K562 (cell line): ENCODE data around the gene NAT14. TPM values are rescaled to one million over a fixed set of nuclear protein-coding genes. Genes with fewer than 3 reads are reported as not detected.

Source experiments
- CREM ChIP-seq: IDR thresholded peaks from 2 replicates; pipeline ENCODE4 v1.6.1; 2014; ENCODE audit warnings: antibody characterized with exemption, low read depth
- EGR1 ChIP-seq: fragments of 450-650 bp; conservative IDR thresholded peaks from 2 replicates; pipeline ENCODE4 v1.6.1; 2017; ENCODE audit warnings: mild to moderate bottlenecking
- JUND ChIP-seq, 2 experiments: IDR thresholded peaks; 2 replicates in 1 of 2; 3 replicates in 1 of 2; pipeline ENCODE4 v1.6.1; 2011; ENCODE audit warnings: borderline replicate concordance in 2 of 2, low read depth in 2 of 2, low read length in 2 of 2, improper control_type of control experiment in 1 of 2, missing biosample characterization in 1 of 2, missing genetic modification characterization in 1 of 2, missing genetic modification reagents in 1 of 2
- KDM1A ChIP-seq, 2 experiments: fragments of 450-650 bp; IDR thresholded peaks; 2 replicates each; pipeline ENCODE4 v1.6.1; 2016; ENCODE audit warnings: mild to moderate bottlenecking in 2 of 2
- KLF1 ChIP-seq: fragments of 450-650 bp; IDR thresholded peaks from 2 replicates; pipeline ENCODE4 v1.6.1; 2016; ENCODE audit warnings: missing genetic modification characterization, missing compliant biosample characterization
- PHF21A ChIP-seq: fragments of 450-650 bp; IDR thresholded peaks from 2 replicates; pipeline ENCODE4 v1.6.1; 2017; ENCODE audit warnings: low read depth, borderline replicate concordance
- STAG1 ChIP-seq: sonication (generic); formaldehyde crosslinking; IDR thresholded peaks from 2 replicates; pipeline ENCODE4 v1.5.0; 2020; ENCODE audit warnings: missing genetic modification reagents, borderline replicate concordance
- polyA plus RNA-seq, 8 experiments: library from polyadenylated mRNA; depleted of rRNA in 4 of 8; stranded (reverse) in 5 of 8; unstranded in 3 of 8; fragments of >200 nt; fragmentation: Nextera tagmentation in 2 of 8; fragmentation: Illumina TruSeq in 1 of 8; extraction: Ambion mirVana in 2 of 8; extraction: Trizol in 1 of 8; gene quantifications; 2 replicates each; pipeline versions ENCODE4 v1.2.1 to v1.2.3, GENCODE V29; 2011 to 2014; ENCODE audit warnings: inconsistent platforms in 1 of 8, missing spikeins in 1 of 8
- total RNA-seq, 7 experiments: library from RNA; depleted of rRNA in 6 of 7; stranded (reverse); fragments of >200 nt in 6 of 7; fragmentation: Illumina TruSeq in 2 of 7; extraction: Trizol in 2 of 7; gene quantifications; 2 replicates each; pipeline versions ENCODE4 v1.2.1 to v1.2.3, GENCODE V29; 2011 to 2021; ENCODE audit warnings: low replicate concordance in 1 of 7
- TF ChIP-seq, protein P1 (sequence below), 2 experiments: fragments of 450-650 bp in 1 of 2; sonication (generic) in 1 of 2; formaldehyde crosslinking in 1 of 2; IDR thresholded peaks; 2 replicates each; pipeline versions ENCODE4 v1.7.1 to v1.9.0; 2016 to 2022; ENCODE audit warnings: inconsistent platforms in 1 of 2, mild to moderate bottlenecking in 1 of 2, missing genetic modification reagents in 1 of 2
- TF ChIP-seq, protein P2 (sequence below): sonication (generic); formaldehyde crosslinking; IDR thresholded peaks from 2 replicates; pipeline ENCODE4 v1.8.0; 2023; ENCODE audit warnings: missing genetic modification reagents, mild to moderate bottlenecking, borderline replicate concordance
- TF ChIP-seq, protein P3 (sequence below): fragments of 450-650 bp; IDR thresholded peaks from 2 replicates; pipeline ENCODE4 v1.6.1; 2018; ENCODE audit warnings: mild to moderate bottlenecking, low read depth; ENCODE audit not compliant: partially characterized antibody

The NAT14 gene
- total and polyA plus RNA-seq, 9 of the 15 experiments (the other 6 are each of a cell fraction or from before 2014, with no cell fraction given), result 2.4 to 77.0 (median 26.7) TPM

DNA sequence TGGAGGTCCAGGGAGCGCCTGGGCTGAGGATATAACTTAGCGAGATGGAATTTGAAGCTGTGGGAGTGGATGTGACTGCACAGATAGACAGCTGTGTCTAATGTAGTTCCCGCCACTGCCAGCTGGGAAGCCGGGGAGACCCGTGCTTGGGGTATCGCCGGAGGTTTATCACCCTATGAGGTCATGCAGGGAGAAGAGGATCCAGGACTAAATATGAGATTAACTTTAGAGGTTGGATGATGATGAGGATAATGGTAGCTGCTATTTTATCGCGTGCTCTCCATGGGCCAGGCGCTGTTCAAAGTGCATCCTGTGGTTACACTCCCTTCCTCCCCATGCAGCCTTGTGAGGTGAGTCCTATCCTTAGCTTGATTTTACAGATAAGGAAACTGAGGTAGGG, 23.1 kb downstream of the NAT14 start (continued):
- TF ChIP-seq, protein P1, sequence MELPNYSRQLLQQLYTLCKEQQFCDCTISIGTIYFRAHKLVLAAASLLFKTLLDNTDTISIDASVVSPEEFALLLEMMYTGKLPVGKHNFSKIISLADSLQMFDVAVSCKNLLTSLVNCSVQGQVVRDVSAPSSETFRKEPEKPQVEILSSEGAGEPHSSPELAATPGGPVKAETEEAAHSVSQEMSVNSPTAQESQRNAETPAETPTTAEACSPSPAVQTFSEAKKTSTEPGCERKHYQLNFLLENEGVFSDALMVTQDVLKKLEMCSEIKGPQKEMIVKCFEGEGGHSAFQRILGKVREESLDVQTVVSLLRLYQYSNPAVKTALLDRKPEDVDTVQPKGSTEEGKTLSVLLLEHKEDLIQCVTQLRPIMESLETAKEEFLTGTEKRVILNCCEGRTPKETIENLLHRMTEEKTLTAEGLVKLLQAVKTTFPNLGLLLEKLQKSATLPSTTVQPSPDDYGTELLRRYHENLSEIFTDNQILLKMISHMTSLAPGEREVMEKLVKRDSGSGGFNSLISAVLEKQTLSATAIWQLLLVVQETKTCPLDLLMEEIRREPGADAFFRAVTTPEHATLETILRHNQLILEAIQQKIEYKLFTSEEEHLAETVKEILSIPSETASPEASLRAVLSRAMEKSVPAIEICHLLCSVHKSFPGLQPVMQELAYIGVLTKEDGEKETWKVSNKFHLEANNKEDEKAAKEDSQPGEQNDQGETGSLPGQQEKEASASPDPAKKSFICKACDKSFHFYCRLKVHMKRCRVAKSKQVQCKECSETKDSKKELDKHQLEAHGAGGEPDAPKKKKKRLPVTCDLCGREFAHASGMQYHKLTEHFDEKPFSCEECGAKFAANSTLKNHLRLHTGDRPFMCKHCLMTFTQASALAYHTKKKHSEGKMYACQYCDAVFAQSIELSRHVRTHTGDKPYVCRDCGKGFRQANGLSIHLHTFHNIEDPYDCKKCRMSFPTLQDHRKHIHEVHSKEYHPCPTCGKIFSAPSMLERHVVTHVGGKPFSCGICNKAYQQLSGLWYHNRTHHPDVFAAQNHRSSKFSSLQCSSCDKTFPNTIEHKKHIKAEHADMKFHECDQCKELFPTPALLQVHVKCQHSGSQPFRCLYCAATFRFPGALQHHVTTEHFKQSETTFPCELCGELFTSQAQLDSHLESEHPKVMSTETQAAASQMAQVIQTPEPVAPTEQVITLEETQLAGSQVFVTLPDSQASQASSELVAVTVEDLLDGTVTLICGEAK (IDR thresholded peaks at IDR 0.05), result no peak
- TF ChIP-seq, protein P1 (CRISPR knock-in tag; IDR thresholded peaks at IDR 0.05), result no peak
- no peak for TF ChIP-seq PHF21A
- TF ChIP-seq, protein P2, sequence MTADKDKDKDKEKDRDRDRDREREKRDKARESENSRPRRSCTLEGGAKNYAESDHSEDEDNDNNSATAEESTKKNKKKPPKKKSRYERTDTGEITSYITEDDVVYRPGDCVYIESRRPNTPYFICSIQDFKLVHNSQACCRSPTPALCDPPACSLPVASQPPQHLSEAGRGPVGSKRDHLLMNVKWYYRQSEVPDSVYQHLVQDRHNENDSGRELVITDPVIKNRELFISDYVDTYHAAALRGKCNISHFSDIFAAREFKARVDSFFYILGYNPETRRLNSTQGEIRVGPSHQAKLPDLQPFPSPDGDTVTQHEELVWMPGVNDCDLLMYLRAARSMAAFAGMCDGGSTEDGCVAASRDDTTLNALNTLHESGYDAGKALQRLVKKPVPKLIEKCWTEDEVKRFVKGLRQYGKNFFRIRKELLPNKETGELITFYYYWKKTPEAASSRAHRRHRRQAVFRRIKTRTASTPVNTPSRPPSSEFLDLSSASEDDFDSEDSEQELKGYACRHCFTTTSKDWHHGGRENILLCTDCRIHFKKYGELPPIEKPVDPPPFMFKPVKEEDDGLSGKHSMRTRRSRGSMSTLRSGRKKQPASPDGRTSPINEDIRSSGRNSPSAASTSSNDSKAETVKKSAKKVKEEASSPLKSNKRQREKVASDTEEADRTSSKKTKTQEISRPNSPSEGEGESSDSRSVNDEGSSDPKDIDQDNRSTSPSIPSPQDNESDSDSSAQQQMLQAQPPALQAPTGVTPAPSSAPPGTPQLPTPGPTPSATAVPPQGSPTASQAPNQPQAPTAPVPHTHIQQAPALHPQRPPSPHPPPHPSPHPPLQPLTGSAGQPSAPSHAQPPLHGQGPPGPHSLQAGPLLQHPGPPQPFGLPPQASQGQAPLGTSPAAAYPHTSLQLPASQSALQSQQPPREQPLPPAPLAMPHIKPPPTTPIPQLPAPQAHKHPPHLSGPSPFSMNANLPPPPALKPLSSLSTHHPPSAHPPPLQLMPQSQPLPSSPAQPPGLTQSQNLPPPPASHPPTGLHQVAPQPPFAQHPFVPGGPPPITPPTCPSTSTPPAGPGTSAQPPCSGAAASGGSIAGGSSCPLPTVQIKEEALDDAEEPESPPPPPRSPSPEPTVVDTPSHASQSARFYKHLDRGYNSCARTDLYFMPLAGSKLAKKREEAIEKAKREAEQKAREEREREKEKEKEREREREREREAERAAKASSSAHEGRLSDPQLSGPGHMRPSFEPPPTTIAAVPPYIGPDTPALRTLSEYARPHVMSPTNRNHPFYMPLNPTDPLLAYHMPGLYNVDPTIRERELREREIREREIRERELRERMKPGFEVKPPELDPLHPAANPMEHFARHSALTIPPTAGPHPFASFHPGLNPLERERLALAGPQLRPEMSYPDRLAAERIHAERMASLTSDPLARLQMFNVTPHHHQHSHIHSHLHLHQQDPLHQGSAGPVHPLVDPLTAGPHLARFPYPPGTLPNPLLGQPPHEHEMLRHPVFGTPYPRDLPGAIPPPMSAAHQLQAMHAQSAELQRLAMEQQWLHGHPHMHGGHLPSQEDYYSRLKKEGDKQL, result no peak
- TF ChIP-seq, protein P3, sequence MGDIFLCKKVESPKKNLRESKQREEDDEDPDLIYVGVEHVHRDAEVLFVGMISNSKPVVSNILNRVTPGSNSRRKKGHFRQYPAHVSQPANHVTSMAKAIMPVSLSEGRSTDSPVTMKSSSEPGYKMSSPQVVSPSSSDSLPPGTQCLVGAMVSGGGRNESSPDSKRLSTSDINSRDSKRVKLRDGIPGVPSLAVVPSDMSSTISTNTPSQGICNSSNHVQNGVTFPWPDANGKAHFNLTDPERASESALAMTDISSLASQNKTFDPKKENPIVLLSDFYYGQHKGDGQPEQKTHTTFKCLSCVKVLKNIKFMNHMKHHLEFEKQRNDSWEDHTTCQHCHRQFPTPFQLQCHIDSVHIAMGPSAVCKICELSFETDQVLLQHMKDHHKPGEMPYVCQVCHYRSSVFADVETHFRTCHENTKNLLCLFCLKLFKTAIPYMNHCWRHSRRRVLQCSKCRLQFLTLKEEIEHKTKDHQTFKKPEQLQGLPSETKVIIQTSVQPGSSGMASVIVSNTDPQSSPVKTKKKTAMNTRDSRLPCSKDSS, result no peak
- TF ChIP-seq STAG1 (CRISPR knock-in tag), result no peak
- TF ChIP-seq KDM1A (IDR thresholded peaks at IDR 0.05), result peak in 1 of 2 experiments; percentile 33; a peak in 1 of 4 replicates
- TF ChIP-seq KLF1 (tag), result no peak
- TF ChIP-seq CREM, result peak; percentile 33; the same call in 1 of the 2 replicates
- TF ChIP-seq JUND (IDR thresholded peaks at IDR 0.05; ENCODE audit: borderline replicate concordance, low read depth, low read length), result peak; percentile 59
- TF ChIP-seq JUND (tag; IDR thresholded peaks at IDR 0.05; ENCODE audit: borderline replicate concordance, low read depth, low read length), result no peak
- no peak for TF ChIP-seq EGR1
